Cardiac muscle cell (in vitro differentiated cells and primary cell): ENCODE data around the gene TMEM86A. TPM values are rescaled to one million over a fixed set of nuclear protein-coding genes. Genes with fewer than 3 reads are reported as not detected.

Experiments
- DNase-seq, 2 donors: peaks; one replicate each; pipeline versions ENCODE4 v3.0.0 to v3.0.0-alpha.2; 2010 to 2017; ENCODE audit warnings: low read depth in 1 of 2, low spot score in 1 of 2
- H3K27ac ChIP-seq: fragments of 200-600 bp; sonication (generic); 2 replicates; pipeline ENCODE4 v1.5.1; 2016
- H3K27me3 ChIP-seq: fragments of 200-600 bp; sonication (generic); 2 replicates; pipeline ENCODE4 v1.6.0; 2016; ENCODE audit warnings: control low read depth
- H3K36me3 ChIP-seq: fragments of 200-600 bp; sonication (generic); 2 replicates; pipeline ENCODE4 v1.5.1; 2016; ENCODE audit warnings: control low read depth
- H3K4me1 ChIP-seq: fragments of 200-600 bp; sonication (generic); 2 replicates; pipeline ENCODE4 v1.8.1; 2017; ENCODE audit warnings: low read depth, mild to moderate bottlenecking, mixed run types
- H3K4me3 ChIP-seq: fragments of 200-600 bp; sonication (generic); 2 replicates; pipeline ENCODE4 v1.5.1; 2016; ENCODE audit warnings: mild to moderate bottlenecking
- H3K9me3 ChIP-seq: fragments of 200-600 bp; sonication (generic); 2 replicates; pipeline ENCODE4 v1.5.1; 2017; ENCODE audit warnings: low read depth, mild to moderate bottlenecking, control low read depth
- polyA plus RNA-seq: library from polyadenylated mRNA; unstranded; fragments of >200 nt; fragmentation: Nextera tagmentation; extraction: Ambion mirVana; gene quantifications from 2 replicates; pipeline ENCODE4 v1.2.1, GENCODE V29; 2016
- total RNA-seq: library from RNA; depleted of rRNA; stranded (reverse); fragments of >200 nt; gene quantifications from 2 replicates; pipeline ENCODE4 v1.2.3, GENCODE V29; 2016
- TF ChIP-seq, protein P1 (sequence below): IDR thresholded peaks from 2 replicates; pipeline ENCODE4 v1.5.1; 2012; ENCODE audit warnings: low read depth, mild to moderate bottlenecking, low read length

TMEM86A gene
- total and polyA plus RNA-seq, 2 experiments from 2014 or later, result 3.4 to 5.2 TPM

DNA sequence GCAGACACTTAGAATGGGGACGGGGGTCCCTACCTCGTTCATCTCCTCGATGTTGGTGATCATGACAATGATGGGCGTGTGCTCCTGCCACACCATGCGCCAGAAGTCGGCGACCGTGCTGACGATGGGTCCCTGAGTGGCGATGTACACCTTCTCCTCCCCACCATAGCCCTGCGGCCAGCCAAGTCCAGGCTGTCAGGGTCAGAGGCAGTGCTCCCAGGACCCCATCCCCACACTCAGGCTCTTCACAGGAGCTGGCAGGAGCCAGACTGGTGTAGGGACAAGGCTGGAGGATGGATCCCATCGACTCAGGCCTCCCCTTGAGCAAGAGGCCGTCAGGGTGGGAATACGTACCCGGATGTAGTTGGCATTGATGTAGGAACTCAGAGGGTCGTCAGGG lies 34.6 kb downstream of the TMEM86A start:
- Histone ChIP-seq H3K27me3 (no peaks in the 10 kb centered on the region), H3K9me3 (no peaks in the 10 kb centered on the region), H3K4me3 (no peak overlapping the region), H3K27ac (no peak overlapping the region), H3K4me1 (no peaks in the 10 kb centered on the region), H3K36me3 (no peaks in the 10 kb centered on the region)
- DNase-seq, result no peak
- TF ChIP-seq, protein P1, sequence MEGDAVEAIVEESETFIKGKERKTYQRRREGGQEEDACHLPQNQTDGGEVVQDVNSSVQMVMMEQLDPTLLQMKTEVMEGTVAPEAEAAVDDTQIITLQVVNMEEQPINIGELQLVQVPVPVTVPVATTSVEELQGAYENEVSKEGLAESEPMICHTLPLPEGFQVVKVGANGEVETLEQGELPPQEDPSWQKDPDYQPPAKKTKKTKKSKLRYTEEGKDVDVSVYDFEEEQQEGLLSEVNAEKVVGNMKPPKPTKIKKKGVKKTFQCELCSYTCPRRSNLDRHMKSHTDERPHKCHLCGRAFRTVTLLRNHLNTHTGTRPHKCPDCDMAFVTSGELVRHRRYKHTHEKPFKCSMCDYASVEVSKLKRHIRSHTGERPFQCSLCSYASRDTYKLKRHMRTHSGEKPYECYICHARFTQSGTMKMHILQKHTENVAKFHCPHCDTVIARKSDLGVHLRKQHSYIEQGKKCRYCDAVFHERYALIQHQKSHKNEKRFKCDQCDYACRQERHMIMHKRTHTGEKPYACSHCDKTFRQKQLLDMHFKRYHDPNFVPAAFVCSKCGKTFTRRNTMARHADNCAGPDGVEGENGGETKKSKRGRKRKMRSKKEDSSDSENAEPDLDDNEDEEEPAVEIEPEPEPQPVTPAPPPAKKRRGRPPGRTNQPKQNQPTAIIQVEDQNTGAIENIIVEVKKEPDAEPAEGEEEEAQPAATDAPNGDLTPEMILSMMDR, result no peak

DNA sequence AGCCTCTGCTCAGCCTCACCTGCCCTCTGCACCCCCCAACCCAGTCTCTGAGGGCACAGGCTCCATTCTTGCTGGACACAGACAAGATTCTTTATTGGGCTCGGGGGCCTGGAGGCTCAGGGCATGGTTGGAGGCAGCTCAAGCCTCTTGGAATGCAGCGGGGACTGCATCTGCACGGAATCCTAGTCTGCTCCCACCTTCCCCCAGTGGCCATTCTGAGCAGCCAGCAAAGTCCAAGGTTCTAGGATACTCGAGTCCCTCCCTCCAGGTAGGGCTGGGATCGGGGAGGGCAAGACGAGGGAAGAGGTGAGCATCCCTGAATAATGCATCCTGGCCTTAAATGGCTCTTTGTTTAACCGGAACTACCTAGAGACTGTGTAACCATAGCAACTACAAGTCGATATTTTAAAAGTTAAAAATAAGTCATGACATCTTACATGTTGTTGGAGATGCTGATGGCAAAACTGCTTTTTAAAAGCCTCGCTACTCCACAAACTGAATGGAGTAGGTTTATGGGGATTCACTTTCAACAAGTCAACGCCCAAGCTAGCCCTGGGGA lies 38.1 kb downstream of the TMEM86A start:
- Histone ChIP-seq H3K27ac (no peak overlapping the region), H3K4me3 (no peak overlapping the region), H3K27me3 (no peaks in the 10 kb centered on the region), H3K4me1 (no peaks in the 10 kb centered on the region), H3K36me3 (no peaks in the 10 kb centered on the region), H3K9me3 (no peaks in the 10 kb centered on the region)
- TF ChIP-seq, protein P1, result no peak
- no peak for DNase-seq

DNA sequence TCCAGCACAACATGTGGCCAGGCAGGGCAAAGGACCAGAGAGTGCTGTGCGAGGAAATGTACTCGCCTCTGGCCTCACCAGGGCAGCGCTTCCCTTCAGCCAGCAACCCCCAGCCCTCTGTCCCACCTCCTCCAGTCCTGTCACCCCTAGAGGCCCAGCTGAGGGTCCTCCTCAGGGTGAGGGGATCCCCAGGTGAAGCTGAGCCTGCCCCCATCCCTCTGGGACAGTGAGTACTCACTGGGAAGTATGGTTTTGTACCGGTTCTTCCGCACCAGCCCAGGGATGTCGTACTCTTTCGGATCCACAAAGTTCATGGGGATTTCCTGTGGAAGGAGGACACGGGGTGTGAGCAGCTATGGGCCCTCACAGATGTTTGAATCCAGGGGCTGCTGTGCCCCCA lies 39.1 kb downstream of the TMEM86A start:
- no peaks in the 10 kb centered on the region for H3K9me3 ChIP-seq
- no peaks in the 10 kb centered on the region for H3K4me1 ChIP-seq
- H3K27ac ChIP-seq, result no peak overlapping the region
- H3K4me3 ChIP-seq, result no peak overlapping the region
- H3K36me3 ChIP-seq, result no peaks in the 10 kb centered on the region
- H3K27me3 ChIP-seq, result no peaks in the 10 kb centered on the region
- TF ChIP-seq, protein P1, result no peak
- no peak for DNase-seq

DNA sequence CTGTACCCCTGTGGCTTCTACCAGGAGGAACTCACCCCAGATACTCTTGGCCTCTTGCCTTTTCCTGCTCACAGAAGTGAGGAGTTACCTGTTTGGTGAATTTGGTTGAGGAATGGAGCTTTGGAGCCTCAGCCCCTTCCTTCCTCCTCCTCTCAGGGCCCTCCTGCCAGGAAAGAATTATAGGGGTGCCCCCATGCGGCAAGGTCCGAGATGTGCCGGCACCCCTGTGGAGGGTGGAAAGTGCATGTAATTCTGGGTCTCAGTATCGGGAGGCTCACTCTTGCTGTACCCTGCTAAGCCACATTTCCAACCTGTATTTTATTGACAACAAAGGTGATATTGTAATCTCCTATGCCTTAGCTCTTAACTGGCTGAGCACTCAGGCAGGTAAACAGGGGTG lies 41.1 kb downstream of the TMEM86A start:
- H3K9me3 ChIP-seq, result no peaks in the 10 kb centered on the region
- H3K27ac ChIP-seq, result no peak overlapping the region
- no peak overlapping the region for H3K4me3 ChIP-seq
- TF ChIP-seq, protein P1, result no peak
- DNase-seq, result no peak
- no peaks in the 10 kb centered on the region for H3K4me1 ChIP-seq
- no peaks in the 10 kb centered on the region for H3K27me3 ChIP-seq
- H3K36me3 ChIP-seq, result no peaks in the 10 kb centered on the region

DNA sequence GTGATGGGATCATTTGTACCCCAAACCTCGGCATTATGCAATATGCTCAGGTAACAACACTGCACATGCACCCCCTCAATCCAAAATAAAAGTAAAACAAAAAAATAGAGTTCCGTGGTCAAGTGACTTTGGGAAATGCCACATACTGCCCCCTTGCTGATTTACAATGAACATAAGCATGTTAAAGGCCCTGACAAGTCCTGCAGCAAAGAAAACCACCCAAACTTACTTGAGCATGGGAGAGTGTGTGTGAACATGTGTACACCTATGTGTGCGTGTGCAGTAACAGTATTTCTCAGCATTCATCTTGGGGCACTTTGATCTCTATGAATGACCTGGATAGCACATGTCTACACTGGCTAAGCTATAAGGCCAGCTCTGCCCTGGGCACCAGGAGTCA lies 43.2 kb downstream of the TMEM86A start:
- DNase-seq, result no peak
- H3K4me3 ChIP-seq, result no peak overlapping the region
- H3K27me3 ChIP-seq, result no peaks in the 10 kb centered on the region
- no peaks in the 10 kb centered on the region for H3K9me3 ChIP-seq
- H3K27ac ChIP-seq, result no peak overlapping the region
- TF ChIP-seq, protein P1, result no peak
- no peaks in the 10 kb centered on the region for H3K4me1 ChIP-seq
- H3K36me3 ChIP-seq, result no peaks in the 10 kb centered on the region

DNA sequence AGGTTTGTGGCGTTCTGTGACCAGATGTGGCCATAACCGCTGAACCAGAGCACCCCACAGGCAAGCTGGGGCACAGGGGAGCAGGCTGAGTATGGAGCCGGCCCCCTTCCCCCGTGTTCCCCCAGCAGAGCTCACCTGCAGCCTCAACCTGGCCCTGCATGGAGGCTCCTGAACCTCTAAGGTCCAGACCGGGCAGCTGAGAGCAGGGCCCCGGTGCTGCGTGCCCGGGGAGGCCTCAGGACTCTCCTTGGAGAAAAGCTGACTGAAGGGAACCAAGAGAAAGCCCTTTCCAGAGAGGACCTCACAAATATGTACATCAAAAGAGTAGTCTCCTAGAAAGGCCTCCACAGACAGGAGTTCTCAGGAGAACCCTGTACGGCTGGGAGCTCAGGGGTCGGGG lies 44.8 kb downstream of the TMEM86A start:
- Histone ChIP-seq H3K9me3 (no peaks in the 10 kb centered on the region), H3K4me3 (no peak overlapping the region), H3K27me3 (no peaks in the 10 kb centered on the region), H3K36me3 (no peaks in the 10 kb centered on the region), H3K4me1 (no peaks in the 10 kb centered on the region), H3K27ac (no peak overlapping the region)
- DNase-seq, result no peak
- TF ChIP-seq, protein P1, result no peak
